ENCODE data around the gene NUDCD3.

NUDCD3 gene

DNA sequence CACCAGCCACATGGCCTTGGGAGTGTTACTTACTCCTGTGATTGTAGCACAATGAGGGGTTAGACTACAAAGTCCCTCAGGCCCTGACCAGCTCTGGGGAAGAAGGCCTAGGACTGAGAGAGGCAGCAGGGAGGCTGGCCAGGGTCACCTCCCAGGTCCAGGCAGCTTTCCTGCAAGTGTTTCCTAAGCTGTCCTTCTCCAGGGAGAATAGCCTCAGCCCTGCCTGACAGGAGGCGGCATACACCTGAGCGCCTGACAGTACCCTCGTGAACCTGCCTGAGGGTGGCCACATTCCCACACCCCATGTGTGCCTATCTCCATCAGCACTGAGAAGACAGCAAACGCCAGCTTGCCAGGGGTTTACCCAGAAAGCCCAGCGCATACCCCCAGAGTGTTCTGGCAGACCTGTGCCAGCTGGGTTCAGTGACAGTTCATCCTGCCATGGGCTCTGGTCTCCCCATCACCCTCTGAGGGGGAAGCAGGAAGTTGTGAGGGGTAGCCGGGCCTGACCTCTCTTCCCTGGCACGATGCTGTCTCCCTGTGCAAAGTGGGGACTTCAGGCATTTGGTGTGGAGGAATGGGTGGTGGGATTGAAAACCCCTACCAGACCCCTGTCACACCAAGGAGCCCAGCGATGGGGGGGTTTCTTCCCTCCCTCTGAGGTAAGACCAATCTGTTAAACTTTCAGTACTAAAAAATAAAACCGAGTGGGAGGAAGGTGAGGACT is 108.8 kb downstream of the NUDCD3 start:
- H3K4me2 ChIP-seq (ENCODE audit: low read length) = no peak overlapping the region
- H3K18ac ChIP-seq (ENCODE audit: low read length) = no peak overlapping the region
- no peak overlapping the region for H2BK120ac ChIP-seq (ENCODE audit: insufficient read depth, low read length, poor library complexity)
- no peaks in the 10 kb centered on the region for H3K79me2 ChIP-seq (ENCODE audit: control insufficient read depth, insufficient read depth, low read length, poor library complexity)
- no CpG with 5 or more reads among the region's 9 CpGs for WGBS (ENCODE audit: extremely low coverage, insufficient coverage, insufficient read length)
- no peaks in the 10 kb centered on the region for H3K27me3 ChIP-seq (ENCODE audit: insufficient read depth, low read length)
- no peak overlapping the region for H3K4me3 ChIP-seq (ENCODE audit: low read depth, low read length)
- H2BK12ac ChIP-seq (ENCODE audit: low read length) = no peak overlapping the region
- no peaks in the 10 kb centered on the region for H3K4me1 ChIP-seq (ENCODE audit: control insufficient read depth in 1 of 2, insufficient read depth in 2 of 2, low read length in 2 of 2)
- H2BK5ac ChIP-seq (ENCODE audit: low read depth, low read length, poor library complexity) = no peak overlapping the region
- peaks cover 3% of the 10 kb centered on the region for H3K9me3 ChIP-seq (ENCODE audit: insufficient read depth, low read depth, low read length)
- no peak overlapping the region for H3K14ac ChIP-seq (ENCODE audit: low read length)
- no peak overlapping the region for H3K9ac ChIP-seq (ENCODE audit: low read length)
- no peak overlapping the region for H3K4ac ChIP-seq (ENCODE audit: low read depth, low read length)
- no peak overlapping the region for H2AFZ ChIP-seq (ENCODE audit: insufficient read depth, low read length, poor library complexity)
- H4K8ac ChIP-seq (ENCODE audit: low read depth, low read length) = no peak overlapping the region
- H3K36me3 ChIP-seq (ENCODE audit: control insufficient read depth in 1 of 2, insufficient read depth in 2 of 2, low read length in 2 of 2) = peaks cover 33 to 41% of the 10 kb centered on the region in 2 experiments
- no peak for DNase-seq
- H3K23ac ChIP-seq (ENCODE audit: low read length) = no peak overlapping the region
- no peaks in the 10 kb centered on the region for H3K79me1 ChIP-seq (ENCODE audit: low read length)
- H2AK5ac ChIP-seq (ENCODE audit: low read length) = no peak overlapping the region
- H4K12ac ChIP-seq (ENCODE audit: low read depth, low read length) = no peak overlapping the region
- H3K27ac ChIP-seq (ENCODE audit: low read depth, low read length) = no peak overlapping the region
- H4K91ac ChIP-seq (ENCODE audit: low read depth, low read length) = no peak overlapping the region

DNA sequence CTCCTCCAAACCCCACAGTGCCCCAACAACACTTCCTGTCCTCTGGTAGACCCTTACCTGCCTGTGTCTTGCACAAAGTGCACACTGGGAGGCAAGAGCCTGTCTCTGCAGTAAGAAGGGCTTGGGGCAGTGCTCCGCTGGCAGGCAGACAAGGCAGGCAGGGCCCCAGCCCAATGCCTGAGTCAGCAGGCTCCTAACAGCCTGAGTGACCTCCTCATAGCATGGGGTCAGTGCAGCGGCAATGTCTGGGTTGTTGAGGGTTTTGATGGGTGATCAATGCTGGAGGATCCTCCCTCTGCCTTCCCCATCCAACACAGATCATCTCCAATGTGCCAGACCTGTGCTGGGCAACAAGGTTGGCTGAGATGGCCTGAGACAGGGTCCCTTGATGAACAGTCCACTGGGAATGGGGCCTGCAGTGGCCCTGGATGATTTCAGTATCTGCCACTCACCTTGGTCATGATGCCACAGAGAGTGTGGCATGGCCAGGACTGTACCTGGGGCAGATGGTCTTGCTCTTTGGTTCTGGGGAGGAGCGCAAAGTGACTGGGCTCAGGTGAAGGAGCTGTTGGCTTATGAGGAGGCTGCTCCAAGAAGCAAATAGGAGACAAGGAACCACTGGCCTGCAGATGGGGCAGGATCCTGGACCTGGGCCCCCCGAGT is 109.5 kb downstream of the NUDCD3 start:
- peaks cover 3% of the 10 kb centered on the region for H3K9me3 ChIP-seq (ENCODE audit: insufficient read depth, low read depth, low read length)
- H4K91ac ChIP-seq (ENCODE audit: low read depth, low read length) = no peak overlapping the region
- H3K4me3 ChIP-seq (ENCODE audit: low read depth, low read length) = no peak overlapping the region
- no peak overlapping the region for H3K27ac ChIP-seq (ENCODE audit: low read depth, low read length)
- H2AK5ac ChIP-seq (ENCODE audit: low read length) = no peak overlapping the region
- no peak overlapping the region for H3K4ac ChIP-seq (ENCODE audit: low read depth, low read length)
- no peak overlapping the region for H4K12ac ChIP-seq (ENCODE audit: low read depth, low read length)
- H3K4me2 ChIP-seq (ENCODE audit: low read length) = no peak overlapping the region
- H2AFZ ChIP-seq (ENCODE audit: insufficient read depth, low read length, poor library complexity) = no peak overlapping the region
- WGBS (ENCODE audit: extremely low coverage, insufficient coverage, insufficient read length) = no CpG with 5 or more reads among the region's 4 CpGs
- H3K18ac ChIP-seq (ENCODE audit: low read length) = no peak overlapping the region
- H3K79me1 ChIP-seq (ENCODE audit: low read length) = no peaks in the 10 kb centered on the region
- H3K4me1 ChIP-seq (ENCODE audit: control insufficient read depth in 1 of 2, insufficient read depth in 2 of 2, low read length in 2 of 2) = no peaks in the 10 kb centered on the region
- no peaks in the 10 kb centered on the region for H3K79me2 ChIP-seq (ENCODE audit: control insufficient read depth, insufficient read depth, low read length, poor library complexity)
- no peak overlapping the region for H2BK12ac ChIP-seq (ENCODE audit: low read length)
- H2BK120ac ChIP-seq (ENCODE audit: insufficient read depth, low read length, poor library complexity) = no peak overlapping the region
- no peak overlapping the region for H3K23ac ChIP-seq (ENCODE audit: low read length)
- H3K36me3 ChIP-seq (ENCODE audit: control insufficient read depth in 1 of 2, insufficient read depth in 2 of 2, low read length in 2 of 2) = peaks cover 28 to 35% of the 10 kb centered on the region in 2 experiments
- no peak overlapping the region for H3K14ac ChIP-seq (ENCODE audit: low read length)
- H3K27me3 ChIP-seq (ENCODE audit: insufficient read depth, low read length) = no peaks in the 10 kb centered on the region
- H4K8ac ChIP-seq (ENCODE audit: low read depth, low read length) = no peak overlapping the region
- no peak overlapping the region for H2BK5ac ChIP-seq (ENCODE audit: low read depth, low read length, poor library complexity)
- no peak for DNase-seq
- no peak overlapping the region for H3K9ac ChIP-seq (ENCODE audit: low read length)

DNA sequence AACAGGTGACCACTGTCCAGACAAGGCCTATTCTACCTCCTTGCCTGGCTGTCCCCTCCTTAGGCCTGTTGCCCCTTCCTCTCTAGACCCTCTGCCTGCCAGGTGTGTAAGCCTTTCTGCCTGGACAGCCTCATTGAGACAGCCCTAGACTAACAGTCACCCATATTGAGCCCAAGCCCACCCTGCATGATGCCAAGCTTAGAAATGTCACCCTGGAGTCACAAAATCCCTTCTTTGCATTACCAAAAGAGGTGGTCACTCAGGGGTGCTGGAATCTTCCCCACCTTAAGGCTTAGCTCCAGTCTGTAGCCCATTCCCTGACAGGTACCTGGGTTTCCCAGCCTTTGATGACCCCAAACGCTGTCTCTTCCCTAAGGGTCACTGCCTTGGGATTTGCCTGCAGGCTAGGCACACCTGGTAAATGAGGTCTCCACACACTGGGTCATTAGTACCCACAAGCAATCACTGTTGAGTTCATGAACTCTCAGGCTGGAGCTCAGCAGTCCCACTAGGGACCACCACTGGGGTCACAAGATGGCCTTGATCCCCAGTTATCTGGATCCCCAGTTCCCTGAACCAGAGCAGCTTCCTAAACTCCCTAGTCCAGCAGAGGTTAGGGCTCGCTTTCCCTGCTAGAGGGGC is 110.1 kb downstream of the NUDCD3 start:
- Histone ChIP-seq H3K79me1 (ENCODE audit: low read length) (no peaks in the 10 kb centered on the region), H3K4me3 (ENCODE audit: low read depth, low read length) (no peak overlapping the region), H3K27me3 (ENCODE audit: insufficient read depth, low read length) (no peaks in the 10 kb centered on the region), H3K4me1 (ENCODE audit: control insufficient read depth in 1 of 2, insufficient read depth in 2 of 2, low read length in 2 of 2) (no peaks in the 10 kb centered on the region), H2BK12ac (ENCODE audit: low read length) (no peak overlapping the region), H3K4ac (ENCODE audit: low read depth, low read length) (no peak overlapping the region), H2BK120ac (ENCODE audit: insufficient read depth, low read length, poor library complexity) (no peak overlapping the region), H3K18ac (ENCODE audit: low read length) (no peak overlapping the region), H3K36me3 (ENCODE audit: control insufficient read depth in 1 of 2, insufficient read depth in 2 of 2, low read length in 2 of 2) (peaks cover 21 to 29% of the 10 kb centered on the region in 2 experiments), H3K23ac (ENCODE audit: low read length) (no peak overlapping the region), H2AFZ (ENCODE audit: insufficient read depth, low read length, poor library complexity) (no peak overlapping the region), H2BK5ac (ENCODE audit: low read depth, low read length, poor library complexity) (no peak overlapping the region), H3K27ac (ENCODE audit: low read depth, low read length) (no peak overlapping the region), H3K9ac (ENCODE audit: low read length) (no peak overlapping the region), H4K91ac (ENCODE audit: low read depth, low read length) (no peak overlapping the region), H4K8ac (ENCODE audit: low read depth, low read length) (no peak overlapping the region), H3K79me2 (ENCODE audit: control insufficient read depth, insufficient read depth, low read length, poor library complexity) (no peaks in the 10 kb centered on the region), H3K4me2 (ENCODE audit: low read length) (no peak overlapping the region), H4K12ac (ENCODE audit: low read depth, low read length) (no peak overlapping the region), H3K9me3 (ENCODE audit: insufficient read depth, low read depth, low read length) (peaks cover 3% of the 10 kb centered on the region), H2AK5ac (ENCODE audit: low read length) (no peak overlapping the region), H3K14ac (ENCODE audit: low read length) (no peak overlapping the region)
- DNase-seq = no peak
- WGBS (ENCODE audit: extremely low coverage, insufficient coverage, insufficient read length) = no CpG with 5 or more reads among the region's 2 CpGs

DNA sequence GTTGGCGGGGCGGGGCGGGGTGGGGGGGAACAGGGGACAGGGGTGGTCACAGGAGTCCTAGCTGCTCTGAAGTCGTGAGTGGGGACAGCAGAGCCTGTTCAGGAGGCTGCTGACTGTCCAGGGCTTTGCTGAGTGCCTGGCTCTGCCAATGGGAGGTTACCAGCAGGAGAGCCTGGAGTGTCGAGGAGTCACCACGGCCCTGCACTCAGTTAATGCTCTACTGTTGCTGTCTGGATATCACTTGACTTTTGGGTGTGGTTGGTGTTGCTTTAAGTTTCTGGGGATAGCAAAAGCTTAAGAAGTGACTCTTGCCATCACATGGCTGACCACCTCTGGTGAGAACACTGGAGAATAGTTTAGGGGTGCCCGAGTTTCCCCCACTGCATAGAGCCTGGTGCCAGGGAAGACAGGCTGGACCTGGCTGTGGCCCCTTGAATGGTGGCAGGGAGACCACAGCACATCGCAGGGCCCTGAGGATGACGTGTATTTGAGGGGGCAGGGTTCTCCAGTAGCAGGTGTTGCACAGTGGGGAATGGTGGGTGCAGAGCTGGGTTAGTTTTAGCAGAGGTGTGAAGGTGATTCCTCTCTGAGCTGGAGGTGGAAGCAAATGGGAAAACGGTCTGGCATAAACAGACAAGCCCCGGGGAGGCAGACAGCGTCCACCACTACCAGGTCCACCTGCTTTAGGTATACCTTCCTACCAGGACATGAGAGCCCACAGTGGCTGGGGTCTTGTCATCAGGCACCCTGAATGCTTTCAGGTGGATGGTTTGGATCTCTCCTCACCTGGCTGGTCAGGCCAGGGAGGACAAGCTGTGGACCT is 110.9 kb downstream of the NUDCD3 start:
- no peak overlapping the region for H3K23ac ChIP-seq (ENCODE audit: low read length)
- no peak overlapping the region for H2BK12ac ChIP-seq (ENCODE audit: low read length)
- H2BK120ac ChIP-seq (ENCODE audit: insufficient read depth, low read length, poor library complexity) = no peak overlapping the region
- no peak overlapping the region for H2BK5ac ChIP-seq (ENCODE audit: low read depth, low read length, poor library complexity)
- H3K4me1 ChIP-seq (ENCODE audit: control insufficient read depth in 1 of 2, insufficient read depth in 2 of 2, low read length in 2 of 2) = no peaks in the 10 kb centered on the region
- no peak overlapping the region for H4K12ac ChIP-seq (ENCODE audit: low read depth, low read length)
- H3K4me3 ChIP-seq (ENCODE audit: low read depth, low read length) = no peak overlapping the region
- no peak overlapping the region for H3K9ac ChIP-seq (ENCODE audit: low read length)
- H3K79me1 ChIP-seq (ENCODE audit: low read length) = no peaks in the 10 kb centered on the region
- WGBS (ENCODE audit: extremely low coverage, insufficient coverage, insufficient read length) = no CpG with 5 or more reads among the region's 12 CpGs
- H3K14ac ChIP-seq (ENCODE audit: low read length) = no peak overlapping the region
- no peak overlapping the region for H3K4me2 ChIP-seq (ENCODE audit: low read length)
- H4K91ac ChIP-seq (ENCODE audit: low read depth, low read length) = no peak overlapping the region
- H3K9me3 ChIP-seq (ENCODE audit: insufficient read depth, low read depth, low read length) = peaks cover 3% of the 10 kb centered on the region
- no peak overlapping the region for H3K18ac ChIP-seq (ENCODE audit: low read length)
- no peak overlapping the region for H2AK5ac ChIP-seq (ENCODE audit: low read length)
- no peak overlapping the region for H2AFZ ChIP-seq (ENCODE audit: insufficient read depth, low read length, poor library complexity)
- no peaks in the 10 kb centered on the region for H3K79me2 ChIP-seq (ENCODE audit: control insufficient read depth, insufficient read depth, low read length, poor library complexity)
- DNase-seq = no peak
- H3K27ac ChIP-seq (ENCODE audit: low read depth, low read length) = no peak overlapping the region
- H3K36me3 ChIP-seq (ENCODE audit: control insufficient read depth in 1 of 2, insufficient read depth in 2 of 2, low read length in 2 of 2) = peaks cover 14 to 22% of the 10 kb centered on the region in 2 experiments
- H3K4ac ChIP-seq (ENCODE audit: low read depth, low read length) = no peak overlapping the region
- H3K27me3 ChIP-seq (ENCODE audit: insufficient read depth, low read length) = no peaks in the 10 kb centered on the region
- no peak overlapping the region for H4K8ac ChIP-seq (ENCODE audit: low read depth, low read length)
